Spinal cord (tissue), 10 donors: ENCODE data around the gene MCC. TPM values are rescaled to one million over a fixed set of nuclear protein-coding genes. Genes with fewer than 3 reads are reported as not detected.
A peak's percentile ranks its signal among the peaks of the same experiment; 100 is the strongest.

ENCODE experiments used
- DNase-seq, 6 donors: peaks; one replicate each; pipeline versions ENCODE4 v3.0.0 to v3.0.0-alpha.2; 2013 to 2015; ENCODE audit warnings: low spot score in 6 of 6, low read depth in 4 of 6
- H3K27ac ChIP-seq: one replicate; pipeline ENCODE4 v1.5.1; 2013; ENCODE audit warnings: low read depth, low read length, control low read depth
- H3K27me3 ChIP-seq: one replicate; pipeline ENCODE4 v1.6.1; 2013; ENCODE audit warnings: low read length; ENCODE audit not compliant: control insufficient read depth, insufficient read depth
- H3K36me3 ChIP-seq: one replicate; pipeline ENCODE4 v1.6.1; 2013; ENCODE audit warnings: low read length; ENCODE audit not compliant: control insufficient read depth, insufficient read depth
- H3K4me1 ChIP-seq: one replicate; pipeline ENCODE4 v1.6.1; 2013; ENCODE audit warnings: low read length; ENCODE audit not compliant: control insufficient read depth, insufficient read depth
- H3K4me3 ChIP-seq: one replicate; pipeline ENCODE4 v1.5.1; 2013; ENCODE audit warnings: low read depth, low read length, control low read depth
- H3K9me3 ChIP-seq: one replicate; pipeline ENCODE4 v1.6.1; 2013; ENCODE audit warnings: low read length; ENCODE audit not compliant: control insufficient read depth, insufficient read depth
- WGBS: methylation state at CpG from one replicate; pipeline ENCODE4 v1.1.5; 2013; ENCODE audit warnings: missing lambda C conversion rate; ENCODE audit not compliant: insufficient coverage; 5-methylcytosine and 5-hydroxymethylcytosine counted together
- polyA plus RNA-seq, 2 donors: library from polyadenylated mRNA; unstranded; fragments of 120-200 nt; gene quantifications; one replicate each; pipeline ENCODE4 v1.2.1, GENCODE V29; 2013; ENCODE audit not compliant: insufficient read length in 2 of 2
- total RNA-seq, 2 donors: library from RNA; depleted of rRNA in 1 of 2; stranded (reverse); fragments of 120-200 nt in 1 of 2; fragments of >200 nt in 1 of 2; gene quantifications; one replicate each; pipeline versions ENCODE4 v1.2.3 to v1.2.4, GENCODE V29; 2013 to 2014
- donor health status: healthy.

The MCC gene
- total and polyA plus RNA-seq, 4 donors = 19.2 to 31.7 (median 26.6) TPM

DNA sequence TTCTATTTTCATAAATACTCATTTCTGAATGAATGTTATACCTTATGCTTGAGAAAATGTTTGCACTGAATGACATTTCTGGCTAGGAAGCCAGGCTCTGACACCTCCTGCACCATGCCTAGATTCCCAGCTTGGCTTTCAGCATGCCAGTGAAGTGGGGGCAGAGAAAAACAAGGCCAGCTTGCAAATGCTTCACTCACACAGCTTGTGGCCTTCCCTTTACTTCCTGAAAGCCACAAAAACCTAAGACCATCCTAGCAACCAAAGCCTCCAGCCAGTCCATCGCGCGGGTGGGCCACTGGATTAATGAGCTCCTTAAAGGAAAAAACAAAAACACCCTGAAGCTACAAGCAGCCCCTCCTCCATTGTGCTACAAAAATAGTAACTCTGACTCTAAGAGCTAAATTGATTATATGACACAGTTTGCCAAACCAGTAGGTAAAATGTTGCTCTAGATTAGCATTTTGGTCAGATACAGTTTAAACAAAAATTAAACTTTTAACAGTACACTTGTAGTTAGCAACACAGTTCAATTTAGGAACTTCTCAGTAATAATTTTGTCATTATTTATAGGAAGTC is 213.3 kb downstream of the MCC start:
- Histone ChIP-seq H3K4me3 (no peak overlapping the region), H3K9me3 (no peaks in the 10 kb centered on the region), H3K27me3 (no peaks in the 10 kb centered on the region), H3K36me3 (no peaks in the 10 kb centered on the region), H3K4me1 (peaks cover 12% of the 10 kb centered on the region), H3K27ac (peak overlapping the region; percentile 33)
- peak in 4 of 6 donors; percentile 54 to 89 (median 73) for DNase-seq
- WGBS = no CpG with 5 or more reads among the region's 3 CpGs

DNA sequence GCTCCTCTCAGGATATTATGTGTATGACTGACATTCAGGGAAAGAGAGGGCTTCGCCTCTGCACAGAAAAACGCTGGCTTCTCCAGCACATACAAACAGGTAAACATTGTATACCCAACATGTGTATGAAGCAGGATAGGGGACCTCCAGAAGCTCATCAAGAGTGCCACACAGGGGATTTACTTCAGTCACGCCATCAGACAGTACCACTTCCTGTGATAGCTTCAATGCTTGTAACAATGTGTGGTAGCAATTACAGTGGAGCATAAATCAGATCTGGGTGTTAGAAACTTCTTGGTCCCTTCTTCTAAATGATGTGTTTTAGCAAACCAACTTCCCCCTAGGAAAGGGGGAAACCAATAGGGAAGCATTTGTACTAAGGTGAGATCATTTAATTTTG is 214.3 kb downstream of the MCC start:
- Histone ChIP-seq H3K9me3 (no peaks in the 10 kb centered on the region), H3K27me3 (no peaks in the 10 kb centered on the region), H3K36me3 (no peaks in the 10 kb centered on the region), H3K27ac (no peak overlapping the region), H3K4me1 (peaks cover 12% of the 10 kb centered on the region), H3K4me3 (no peak overlapping the region)
- WGBS = 67% methylated on average over 1 of the region's 3 CpGs
- no peak for DNase-seq

DNA sequence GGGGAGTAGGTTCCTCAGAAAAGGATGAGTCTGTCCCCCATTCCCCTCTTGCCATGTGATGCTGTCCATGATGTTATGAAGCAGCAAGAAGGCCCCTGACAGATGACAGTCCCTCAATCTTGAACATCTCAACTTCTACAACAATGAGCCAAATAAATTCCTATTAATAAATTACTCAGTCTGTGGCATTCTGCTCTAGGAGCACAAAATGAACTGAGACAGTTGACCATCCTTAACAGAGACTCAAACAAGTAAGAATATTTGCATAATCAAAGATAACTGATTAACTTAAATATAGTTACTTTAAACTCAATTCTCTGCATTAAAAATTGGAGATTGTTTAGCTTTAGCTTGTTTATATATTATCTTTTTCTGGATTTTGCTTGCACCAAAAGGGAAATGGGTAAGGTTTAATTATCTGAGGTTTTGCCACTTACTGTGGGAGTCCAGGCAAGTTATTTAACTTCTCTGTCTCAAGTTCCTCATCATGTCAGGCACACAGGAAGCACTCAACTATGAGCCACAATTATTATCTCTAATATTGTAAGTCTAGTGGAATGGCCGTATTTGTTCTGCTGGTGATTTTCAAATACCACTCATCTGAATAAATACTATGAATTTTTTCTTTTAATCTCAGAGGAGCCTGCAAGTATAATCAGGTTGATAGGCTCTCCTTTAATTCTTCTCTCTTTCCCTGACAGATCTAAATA is 216.4 kb downstream of the MCC start:
- DNase-seq = no peak
- Histone ChIP-seq H3K4me1 (peaks cover 12% of the 10 kb centered on the region), H3K9me3 (no peaks in the 10 kb centered on the region), H3K27ac (no peak overlapping the region), H3K36me3 (no peaks in the 10 kb centered on the region), H3K4me3 (no peak overlapping the region), H3K27me3 (no peaks in the 10 kb centered on the region)
- WGBS = no CpG with 5 or more reads among the region's 1 CpG

GRCh38 chr5:113271015-113271414 is 217.2 kb downstream of the MCC start:
- no CpG with 5 or more reads among the region's 2 CpGs for WGBS
- Histone ChIP-seq H3K27ac (no peak overlapping the region), H3K27me3 (no peaks in the 10 kb centered on the region), H3K9me3 (no peaks in the 10 kb centered on the region), H3K4me1 (peaks cover 11% of the 10 kb centered on the region), H3K4me3 (no peak overlapping the region), H3K36me3 (no peaks in the 10 kb centered on the region)
- DNase-seq = no peak

- H3K9me3 ChIP-seq = no peaks in the 10 kb centered on the region
- H3K4me1 ChIP-seq = peaks cover 8% of the 10 kb centered on the region
- no peak overlapping the region for H3K27ac ChIP-seq
- 95% methylated on average over 4 of the region's 5 CpGs for WGBS
- no peak overlapping the region for H3K4me3 ChIP-seq
- no peaks in the 10 kb centered on the region for H3K27me3 ChIP-seq
- DNase-seq = no peak
- no peaks in the 10 kb centered on the region for H3K36me3 ChIP-seq
These were observed 218.2 kb downstream of the MCC start for GRCh38 chr5:113270086-113270485.

DNA sequence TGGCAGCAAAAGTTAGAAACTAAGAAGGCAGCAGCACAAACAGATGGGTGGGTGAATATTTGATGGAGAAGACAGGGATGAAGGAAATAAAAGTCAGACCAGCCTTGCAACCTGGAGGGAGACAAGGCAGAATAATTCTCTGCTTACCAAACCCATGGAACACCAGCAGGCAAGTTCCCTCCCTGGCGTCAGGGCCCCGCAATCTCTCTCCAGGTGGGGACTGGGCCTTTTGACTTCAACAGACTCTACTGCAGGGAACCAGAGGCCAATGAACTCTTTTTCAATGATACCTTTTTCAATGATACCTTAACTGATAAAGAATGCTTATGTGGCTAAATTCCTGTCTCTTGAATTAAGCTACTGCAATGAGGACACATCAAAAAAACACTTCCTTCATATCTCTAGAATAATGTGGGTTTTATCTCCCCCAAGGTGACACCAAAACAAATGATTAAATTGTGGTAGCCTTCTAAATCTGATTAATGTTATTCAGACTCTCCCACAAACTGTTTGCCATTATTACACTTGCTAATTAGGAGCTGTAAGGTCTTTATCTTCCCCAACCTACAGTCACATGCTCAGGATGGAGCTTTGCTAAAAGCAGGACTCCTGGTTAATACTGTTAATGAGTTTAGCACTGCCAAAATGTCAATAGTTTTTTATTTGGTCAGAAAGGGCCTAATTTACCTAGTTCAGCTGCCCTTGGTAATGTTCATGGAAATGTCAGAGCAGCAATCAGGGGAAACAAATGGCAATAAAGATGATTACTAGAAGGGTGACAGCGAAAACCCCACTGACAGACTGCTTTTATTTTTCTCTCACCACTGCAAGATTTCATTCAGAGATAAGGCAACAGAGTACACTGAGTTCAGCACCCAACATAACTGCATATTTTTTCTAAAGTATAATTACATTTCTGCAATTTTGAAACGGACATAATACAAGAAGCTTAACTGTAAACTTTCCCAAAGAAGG is 218.9 kb downstream of the MCC start:
- peaks cover 2% of the 10 kb centered on the region for H3K4me1 ChIP-seq
- H3K9me3 ChIP-seq = no peaks in the 10 kb centered on the region
- WGBS = 69% methylated on average over 3 of the region's 4 CpGs
- no peaks in the 10 kb centered on the region for H3K36me3 ChIP-seq
- peak in 2 of 6 donors; percentile 26 to 76 for DNase-seq
- H3K27me3 ChIP-seq = no peaks in the 10 kb centered on the region
- no peak overlapping the region for H3K4me3 ChIP-seq
- no peak overlapping the region for H3K27ac ChIP-seq

DNA sequence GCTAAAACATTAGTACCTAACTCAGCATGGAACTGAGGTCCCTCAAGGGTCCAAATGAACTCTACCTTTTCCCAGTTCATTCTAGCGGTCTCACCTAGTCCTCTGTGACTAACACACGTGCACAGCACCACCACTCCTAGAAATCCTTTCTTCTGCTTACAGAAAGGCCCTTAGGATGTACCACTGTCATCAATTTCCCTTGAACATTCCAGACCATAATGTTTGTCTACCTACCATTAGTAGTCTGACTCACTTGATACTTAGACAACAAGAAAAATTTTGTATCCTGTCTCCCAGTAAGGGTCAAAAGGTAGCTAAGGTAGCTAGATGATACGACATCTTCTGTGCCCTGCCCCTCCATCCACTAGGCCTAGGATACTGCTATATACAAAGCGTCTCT is 220.0 kb downstream of the MCC start:
- WGBS = 100% methylated on average over 2 of the region's 4 CpGs
- DNase-seq = no peak
- no peaks in the 10 kb centered on the region for H3K36me3 ChIP-seq
- H3K4me1 ChIP-seq = no peaks in the 10 kb centered on the region
- H3K9me3 ChIP-seq = no peaks in the 10 kb centered on the region
- no peaks in the 10 kb centered on the region for H3K27me3 ChIP-seq
- no peak overlapping the region for H3K4me3 ChIP-seq
- H3K27ac ChIP-seq = no peak overlapping the region

- no peak for DNase-seq
- H3K36me3 ChIP-seq = no peaks in the 10 kb centered on the region
- H3K27me3 ChIP-seq = no peaks in the 10 kb centered on the region
- H3K4me1 ChIP-seq = no peaks in the 10 kb centered on the region
- H3K4me3 ChIP-seq = no peak overlapping the region
- 100% methylated on average over 1 of the region's 6 CpGs for WGBS
- H3K9me3 ChIP-seq = no peaks in the 10 kb centered on the region
- no peak overlapping the region for H3K27ac ChIP-seq
These were observed 220.8 kb downstream of the MCC start for GRCh38 chr5:113267361-113267900.

DNA sequence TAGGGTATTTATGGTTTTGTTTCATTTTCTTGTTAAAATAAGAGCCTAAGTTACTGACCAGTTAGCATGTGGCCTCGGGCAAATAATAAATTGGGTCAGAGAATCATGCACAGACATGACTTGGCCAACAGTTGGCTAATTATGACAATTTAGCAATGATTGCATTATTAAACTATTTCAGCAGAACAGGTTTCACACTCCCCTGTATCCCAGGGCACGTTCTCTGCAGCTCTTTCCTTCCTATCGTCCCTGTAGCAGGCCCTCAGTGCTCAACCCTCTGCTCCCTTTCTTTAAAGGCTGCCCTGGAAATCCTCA is 221.4 kb downstream of the MCC start:
- Histone ChIP-seq H3K36me3 (no peaks in the 10 kb centered on the region), H3K4me3 (no peak overlapping the region), H3K4me1 (no peaks in the 10 kb centered on the region), H3K27ac (no peak overlapping the region), H3K9me3 (no peaks in the 10 kb centered on the region), H3K27me3 (no peaks in the 10 kb centered on the region)
- WGBS = 89% methylated on average over 3 of the region's 3 CpGs
- no peak for DNase-seq
